Tibial nerve (tissue), 4 donors: Measurements from ENCODE around the gene FAM241A.

Experiments
- EP300 ChIP-seq, 2 donors: sonication (generic); formaldehyde crosslinking; IDR thresholded peaks; one replicate each; pipeline ENCODE4 v1.6.1; 2017; ENCODE audit warnings: antibody characterized with exemption in 2 of 2, mild to moderate bottlenecking in 1 of 2
- POLR2A ChIP-seq, 2 donors: fragments of 450-650 bp; IDR thresholded peaks; one replicate each; pipeline ENCODE4 v1.6.1; 2017; ENCODE audit warnings: antibody characterized with exemption in 2 of 2, mild to moderate bottlenecking in 2 of 2, moderate library complexity in 2 of 2
- TF ChIP-seq, protein P1 (sequence below), 5 experiments: fragments of 200-600 bp in 3 of 5; fragments of 450-650 bp in 2 of 5; sonication (generic) in 3 of 5; IDR thresholded peaks; one replicate each; pipeline ENCODE4 v1.5.1; 2016 to 2019; ENCODE audit warnings: antibody characterized with exemption in 5 of 5, mild to moderate bottlenecking in 3 of 5, moderate library complexity in 2 of 5

DNA sequence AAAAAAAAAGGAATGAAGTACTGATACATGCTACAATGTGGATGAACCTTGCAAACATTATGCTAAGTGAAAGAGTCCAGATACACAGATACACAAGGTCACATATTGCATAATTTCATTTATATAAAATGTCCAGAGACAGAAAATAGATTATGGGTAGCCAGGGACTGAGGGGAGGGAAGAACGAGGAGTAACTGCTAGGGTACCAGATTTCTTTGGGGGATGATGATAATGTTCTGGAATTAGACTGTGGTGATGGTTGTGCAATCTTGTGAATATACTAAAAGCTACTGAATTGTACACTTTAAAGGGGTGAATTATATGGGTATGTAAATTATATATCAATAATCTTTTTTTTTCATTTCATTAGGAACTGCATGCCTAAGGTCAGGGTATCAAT lies 65.5 kb downstream of the FAM241A start:
- TF ChIP-seq, protein P1, sequence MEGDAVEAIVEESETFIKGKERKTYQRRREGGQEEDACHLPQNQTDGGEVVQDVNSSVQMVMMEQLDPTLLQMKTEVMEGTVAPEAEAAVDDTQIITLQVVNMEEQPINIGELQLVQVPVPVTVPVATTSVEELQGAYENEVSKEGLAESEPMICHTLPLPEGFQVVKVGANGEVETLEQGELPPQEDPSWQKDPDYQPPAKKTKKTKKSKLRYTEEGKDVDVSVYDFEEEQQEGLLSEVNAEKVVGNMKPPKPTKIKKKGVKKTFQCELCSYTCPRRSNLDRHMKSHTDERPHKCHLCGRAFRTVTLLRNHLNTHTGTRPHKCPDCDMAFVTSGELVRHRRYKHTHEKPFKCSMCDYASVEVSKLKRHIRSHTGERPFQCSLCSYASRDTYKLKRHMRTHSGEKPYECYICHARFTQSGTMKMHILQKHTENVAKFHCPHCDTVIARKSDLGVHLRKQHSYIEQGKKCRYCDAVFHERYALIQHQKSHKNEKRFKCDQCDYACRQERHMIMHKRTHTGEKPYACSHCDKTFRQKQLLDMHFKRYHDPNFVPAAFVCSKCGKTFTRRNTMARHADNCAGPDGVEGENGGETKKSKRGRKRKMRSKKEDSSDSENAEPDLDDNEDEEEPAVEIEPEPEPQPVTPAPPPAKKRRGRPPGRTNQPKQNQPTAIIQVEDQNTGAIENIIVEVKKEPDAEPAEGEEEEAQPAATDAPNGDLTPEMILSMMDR (IDR thresholded peaks at IDR 0.05): no peak
- TF ChIP-seq EP300 (IDR thresholded peaks at IDR 0.05) (no peak), POLR2A (IDR thresholded peaks at IDR 0.05) (no peak)
